KOPT-K1 (cell line): Measurements from ENCODE around the gene ALDH1A3.

Experiments used
- H3K27ac ChIP-seq: fragments of 200-600 bp; sonication (generic); 2 replicates; pipeline ENCODE4 v1.5.1; 2016; ENCODE audit warnings: antibody characterized with exemption, mild to moderate bottlenecking, low read depth, low read length; ENCODE audit not compliant: poor library complexity, severe bottlenecking
- H3K36me3 ChIP-seq: fragments of 200-600 bp; sonication (generic); 2 replicates; pipeline ENCODE4 v1.5.1; 2017; ENCODE audit warnings: antibody characterized with exemption, mild to moderate bottlenecking, low read length, moderate library complexity; ENCODE audit not compliant: insufficient read depth
- H3K9me3 ChIP-seq: fragments of 200-600 bp; sonication (generic); 2 replicates; pipeline ENCODE4 v1.5.1; 2017; ENCODE audit warnings: antibody characterized with exemption, low read length, mild to moderate bottlenecking; ENCODE audit not compliant: insufficient read depth, poor library complexity, severe bottlenecking

ALDH1A3 gene

DNA sequence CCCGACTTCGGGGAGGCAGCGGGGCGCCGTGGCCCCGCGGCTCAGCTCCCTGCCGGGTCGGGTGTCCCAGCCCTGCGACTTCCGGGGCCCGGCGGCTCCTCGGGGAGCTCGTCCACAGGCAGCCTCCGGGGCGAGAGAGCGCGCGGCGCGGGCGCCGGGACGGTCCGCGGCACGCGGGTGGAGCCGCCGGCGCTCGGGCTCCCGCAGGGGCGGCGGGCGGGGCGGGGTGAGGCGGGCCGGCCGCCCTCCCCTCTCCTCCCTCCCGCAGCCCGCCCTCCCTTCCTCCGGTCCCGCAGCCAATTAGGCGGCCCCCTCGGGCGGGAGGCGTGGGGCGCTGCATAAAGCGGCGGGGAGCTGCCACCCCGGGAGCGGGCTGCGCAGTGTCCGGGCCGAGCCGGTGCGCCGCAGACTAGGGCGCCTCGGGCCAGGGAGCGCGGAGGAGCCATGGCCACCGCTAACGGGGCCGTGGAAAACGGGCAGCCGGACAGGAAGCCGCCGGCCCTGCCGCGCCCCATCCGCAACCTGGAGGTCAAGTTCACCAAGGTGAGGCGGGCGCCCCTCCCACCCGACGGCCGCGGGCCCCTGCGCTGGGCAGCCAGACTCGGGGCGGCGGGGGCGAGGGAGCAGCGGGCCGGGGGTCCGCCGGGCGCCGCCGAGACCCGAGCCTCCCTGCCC lies at the start of gene ALDH1A3:
Gene ALDH1A3, plus strand, starts transcription at position 368 of the 675 bp plus-strand sequence. Its CDS starts 77 bp downstream, at position 445.
- no peak within 1 kb of the TSS for H3K27ac ChIP-seq
- no peaks in the 10 kb centered on the region for H3K9me3 ChIP-seq
- no peaks in the 10 kb centered on the region for H3K36me3 ChIP-seq

DNA sequence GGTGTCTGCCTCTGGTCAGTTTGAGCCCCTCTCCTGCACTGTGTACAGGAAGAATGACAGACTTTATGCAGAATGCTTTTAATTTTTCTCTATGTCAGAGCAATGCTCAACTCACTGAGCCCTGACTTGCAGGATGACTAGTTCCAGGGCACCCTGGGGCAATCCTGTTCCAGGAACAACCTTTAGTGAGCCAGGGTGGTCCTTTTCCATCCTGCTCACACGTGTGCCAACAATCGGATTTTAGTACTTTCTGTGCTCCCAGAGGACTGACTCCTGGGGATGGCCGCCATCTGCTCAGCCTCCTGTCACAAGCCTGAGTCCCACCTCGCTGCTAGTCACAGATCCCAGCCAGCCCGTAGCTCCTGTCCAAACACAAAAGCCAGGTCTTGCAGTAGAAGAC lies 48.2 kb upstream of the ALDH1A3 start:
- no peaks in the 10 kb centered on the region for H3K36me3 ChIP-seq
- H3K27ac ChIP-seq = no peak overlapping the region
- no peaks in the 10 kb centered on the region for H3K9me3 ChIP-seq

DNA sequence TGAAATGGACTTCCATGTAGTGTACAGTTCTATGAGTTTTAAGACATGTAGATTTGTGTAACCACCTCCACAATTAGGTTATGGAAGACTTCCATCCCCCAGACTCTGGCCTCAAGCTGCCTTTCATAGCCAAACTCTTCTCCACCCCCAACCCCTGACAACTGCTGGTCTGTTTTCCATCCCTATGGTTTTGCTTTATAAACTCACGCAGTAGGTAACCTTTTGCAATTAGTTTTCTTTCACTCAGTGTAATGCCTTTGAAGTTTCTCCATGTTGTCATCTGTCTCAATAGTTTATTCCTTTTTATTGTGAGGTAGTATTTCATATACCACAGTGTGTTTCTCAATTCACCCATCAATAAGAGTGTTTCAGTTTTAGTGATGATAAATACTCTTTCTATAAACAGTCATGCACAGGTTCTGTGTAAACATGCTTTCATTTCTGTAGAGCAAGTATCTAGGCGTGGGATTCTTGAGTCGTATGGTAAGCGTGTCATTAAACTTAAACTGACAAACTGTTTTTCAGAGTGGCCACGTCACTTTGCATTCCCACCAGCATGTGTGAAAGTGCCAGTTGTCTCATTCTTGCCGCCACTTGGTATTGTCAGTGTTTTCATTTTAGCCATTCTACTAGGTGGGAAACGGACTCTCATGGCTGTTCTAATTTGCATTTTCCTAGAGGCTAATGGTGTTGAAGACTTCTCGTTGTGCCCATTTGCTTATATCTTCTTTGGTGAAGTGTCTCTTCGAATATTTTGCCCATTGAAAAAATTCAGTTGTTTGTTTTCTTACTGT lies 47.3 kb upstream of the ALDH1A3 start:
- no peaks in the 10 kb centered on the region for H3K36me3 ChIP-seq
- H3K27ac ChIP-seq = no peak overlapping the region
- no peaks in the 10 kb centered on the region for H3K9me3 ChIP-seq

DNA sequence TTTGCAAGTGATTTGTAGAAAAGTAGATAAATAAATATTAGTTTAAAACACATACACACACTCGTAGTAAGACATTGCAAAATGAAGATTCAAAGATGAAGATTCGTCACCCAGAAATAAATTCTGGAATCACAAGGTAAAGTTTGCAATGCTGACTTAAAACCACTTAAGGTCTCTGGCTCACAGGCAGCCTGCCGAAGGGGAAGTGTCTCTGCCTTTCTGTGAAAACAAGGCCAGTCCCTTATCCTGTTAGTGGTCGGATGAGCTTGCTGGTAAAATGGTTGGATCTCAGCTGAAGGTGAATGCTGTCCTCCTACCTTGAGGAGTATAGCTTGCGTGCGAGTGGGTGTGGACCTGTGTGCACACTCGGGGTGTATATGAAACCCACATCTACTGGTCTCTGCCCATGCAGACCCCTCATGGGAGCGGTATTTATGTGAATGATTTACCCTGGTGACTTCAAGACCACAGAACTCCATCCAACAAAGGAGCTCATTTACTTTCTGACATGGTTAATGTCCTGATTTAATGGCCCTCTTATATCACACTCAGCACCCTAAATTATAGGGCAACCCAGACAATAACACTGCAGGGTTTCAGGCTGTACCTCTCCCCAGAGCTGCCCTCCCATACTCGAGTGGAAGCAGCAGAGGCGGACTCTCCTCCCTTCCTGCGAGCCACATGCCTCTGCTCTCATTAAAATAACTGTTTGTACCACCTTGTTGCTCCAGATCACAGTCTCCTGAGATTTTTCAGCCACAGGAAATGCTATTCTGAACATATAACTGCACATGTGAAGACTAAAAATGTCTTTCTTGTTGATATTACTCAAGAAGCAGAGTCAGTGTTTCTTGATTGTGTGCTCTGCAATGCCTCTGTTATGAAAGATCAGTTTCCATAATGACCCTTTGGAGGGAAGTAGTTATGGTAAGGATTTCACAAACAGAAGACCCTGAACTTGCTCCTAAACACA lies 45.9 kb upstream of the ALDH1A3 start:
- Histone ChIP-seq H3K27ac (no peak overlapping the region), H3K9me3 (no peaks in the 10 kb centered on the region), H3K36me3 (no peaks in the 10 kb centered on the region)

DNA sequence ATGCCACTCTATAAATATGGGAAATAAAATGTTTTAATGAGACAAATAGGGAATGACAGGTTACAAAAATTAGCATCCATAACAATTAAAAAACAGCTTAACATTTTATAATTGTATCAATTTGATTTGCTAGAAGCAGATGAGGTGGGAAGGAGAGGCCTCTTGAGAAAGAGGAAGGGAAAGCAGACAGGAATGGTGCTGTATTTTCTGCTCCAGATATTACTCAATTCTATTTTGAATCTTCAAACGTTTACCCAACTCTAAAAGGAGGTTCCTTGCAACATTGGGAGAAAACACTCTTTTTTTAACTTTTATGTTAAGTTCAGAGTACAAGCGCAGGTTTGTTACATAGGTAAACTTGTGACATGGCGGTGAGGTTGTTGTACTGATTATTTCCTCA lies 44.9 kb upstream of the ALDH1A3 start:
- no peaks in the 10 kb centered on the region for H3K36me3 ChIP-seq
- no peak overlapping the region for H3K27ac ChIP-seq
- H3K9me3 ChIP-seq = no peaks in the 10 kb centered on the region

DNA sequence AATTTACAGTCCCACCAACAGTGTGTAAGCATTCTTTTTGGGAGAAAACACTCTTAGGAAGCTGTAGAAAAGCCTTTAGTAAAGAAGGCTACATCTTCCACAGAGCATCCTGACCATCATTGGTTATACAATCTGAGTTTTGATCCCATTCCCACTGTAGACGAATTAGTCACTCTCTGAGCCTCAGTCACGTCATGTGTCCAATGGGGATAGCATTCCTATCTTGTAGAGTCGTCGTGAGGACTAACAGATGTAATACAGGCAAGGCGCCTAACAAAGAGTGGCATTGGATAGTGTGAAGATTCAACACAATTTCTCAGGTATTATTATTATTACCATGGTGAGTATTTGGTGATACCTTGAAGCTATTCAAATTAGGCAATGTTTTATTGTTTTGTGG lies 44.0 kb upstream of the ALDH1A3 start:
- no peak overlapping the region for H3K27ac ChIP-seq
- H3K36me3 ChIP-seq = no peaks in the 10 kb centered on the region
- no peaks in the 10 kb centered on the region for H3K9me3 ChIP-seq

DNA sequence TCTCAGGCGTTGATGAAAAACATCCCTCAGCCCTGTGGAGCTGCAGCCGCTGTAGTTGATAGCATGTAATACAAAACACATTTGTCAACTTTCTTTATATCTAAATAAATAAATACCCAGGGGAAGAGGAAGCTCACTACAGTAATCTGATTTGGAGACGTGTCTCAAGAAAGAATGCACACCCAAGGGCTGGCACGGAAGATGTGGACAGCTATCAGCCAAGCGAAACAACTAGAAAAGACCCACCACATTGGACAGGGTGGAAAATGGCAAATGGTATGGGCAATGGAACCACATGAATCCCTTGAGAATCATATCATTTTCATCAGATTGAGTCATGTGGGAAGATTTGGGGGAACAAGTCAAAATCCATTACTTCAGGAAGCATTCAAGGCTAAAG lies 43.1 kb upstream of the ALDH1A3 start:
- Histone ChIP-seq H3K9me3 (no peaks in the 10 kb centered on the region), H3K36me3 (no peaks in the 10 kb centered on the region), H3K27ac (no peak overlapping the region)

DNA sequence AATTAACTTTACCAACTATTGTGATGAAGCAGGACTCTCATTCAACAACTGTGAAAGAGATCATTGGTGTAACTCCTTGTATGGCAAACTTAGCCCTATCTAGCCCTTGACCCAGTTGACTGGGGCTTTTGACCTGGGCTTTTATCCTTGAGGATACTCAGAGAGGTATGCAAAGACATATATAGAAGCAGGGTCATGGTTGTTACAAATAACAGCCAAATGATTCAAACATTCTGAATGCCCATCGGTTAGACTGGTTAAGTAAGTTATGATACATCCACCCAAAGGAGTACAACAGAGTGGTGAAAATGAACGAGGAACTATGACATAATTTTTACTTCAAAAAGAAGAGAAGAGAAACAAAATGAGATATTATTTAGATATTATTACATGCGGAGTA lies 38.2 kb upstream of the ALDH1A3 start:
- Histone ChIP-seq H3K9me3 (no peaks in the 10 kb centered on the region), H3K36me3 (no peaks in the 10 kb centered on the region), H3K27ac (no peak overlapping the region)

DNA sequence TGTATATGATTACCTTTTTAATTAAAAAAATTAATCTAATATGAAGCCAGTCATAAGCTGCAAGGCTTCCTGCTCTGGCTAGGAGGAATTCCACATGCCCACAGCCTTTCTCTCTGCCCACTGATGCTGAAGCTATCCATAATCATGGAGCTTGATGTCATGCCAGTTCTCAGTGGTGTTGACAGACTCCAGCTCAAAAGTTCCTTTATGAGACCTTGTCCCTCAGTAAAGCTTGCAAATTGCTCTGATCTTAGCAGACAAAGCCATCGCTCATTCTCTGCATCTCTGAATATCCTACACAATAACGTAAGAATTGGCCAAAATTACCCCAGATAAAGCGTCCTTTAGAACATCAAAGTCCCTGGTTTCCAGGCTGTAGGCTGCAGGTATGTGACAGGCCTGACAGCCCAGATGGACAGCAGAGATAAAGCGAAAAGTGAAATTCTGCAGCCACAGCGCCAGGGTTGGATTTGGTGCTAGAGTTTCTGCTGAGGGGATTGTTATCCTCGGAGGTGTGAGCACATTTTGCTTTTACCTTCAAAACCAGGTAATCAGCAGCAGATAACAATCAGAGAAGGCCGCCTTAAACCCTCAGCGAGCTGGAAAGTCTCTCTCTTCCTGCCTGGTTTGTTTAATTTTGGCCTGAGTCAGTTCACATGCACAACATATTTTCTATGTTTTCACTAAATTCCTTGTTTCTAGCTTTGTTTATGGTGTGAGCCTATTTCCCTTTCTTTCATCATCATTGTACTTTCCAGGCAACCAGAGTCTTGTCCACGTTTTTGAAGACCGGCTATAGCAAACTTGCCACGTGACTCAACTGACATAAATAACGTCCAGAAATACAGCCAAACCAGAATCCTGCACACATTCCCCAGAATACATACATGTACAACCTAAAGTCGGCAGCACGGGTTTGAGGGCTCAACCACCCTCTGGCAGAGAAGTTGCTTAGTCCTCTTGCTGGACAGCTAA lies 36.6 kb upstream of the ALDH1A3 start:
- Histone ChIP-seq H3K9me3 (no peaks in the 10 kb centered on the region), H3K36me3 (no peaks in the 10 kb centered on the region), H3K27ac (no peak overlapping the region)

DNA sequence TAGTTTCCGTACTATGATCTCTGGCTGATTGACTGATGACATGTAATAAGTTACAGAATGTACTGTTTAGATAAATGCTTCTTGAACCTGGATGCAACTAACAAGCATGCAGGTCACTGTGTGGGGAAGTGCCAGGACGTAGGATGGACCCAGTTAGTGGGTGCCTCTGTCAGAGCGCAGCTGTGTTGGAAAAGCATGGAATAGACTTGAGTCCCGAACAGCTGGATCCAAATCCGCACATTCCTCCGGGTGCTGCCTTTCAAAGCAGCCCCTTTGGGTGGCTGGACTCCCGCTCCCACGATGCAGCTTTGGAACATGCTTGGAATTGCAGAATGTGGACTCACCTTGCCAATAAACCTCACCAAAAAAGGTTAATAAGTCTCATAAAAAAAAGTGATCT lies 35.5 kb upstream of the ALDH1A3 start:
- Histone ChIP-seq H3K9me3 (no peaks in the 10 kb centered on the region), H3K27ac (no peak overlapping the region), H3K36me3 (no peaks in the 10 kb centered on the region)

DNA sequence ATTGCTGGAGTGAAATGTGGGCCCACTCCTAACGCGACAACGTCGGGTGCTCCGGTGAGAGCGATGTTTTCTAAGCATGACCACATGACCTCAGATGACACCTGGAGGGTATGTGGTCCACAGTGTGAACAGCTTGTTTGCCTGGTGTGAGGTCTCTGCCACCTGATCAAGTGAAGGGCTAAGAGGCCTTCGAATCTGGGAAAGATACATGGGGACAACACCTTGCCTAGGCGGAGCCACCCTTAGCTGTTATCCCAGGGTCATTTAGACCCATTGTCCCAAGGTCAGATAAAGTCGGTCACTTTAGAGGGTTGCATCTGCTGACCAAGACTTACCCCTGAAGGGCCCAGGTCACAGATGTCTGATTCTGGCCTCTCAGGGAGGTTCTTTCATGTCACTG lies 34.9 kb upstream of the ALDH1A3 start:
- H3K27ac ChIP-seq = no peak overlapping the region
- H3K36me3 ChIP-seq = no peaks in the 10 kb centered on the region
- H3K9me3 ChIP-seq = no peaks in the 10 kb centered on the region

DNA sequence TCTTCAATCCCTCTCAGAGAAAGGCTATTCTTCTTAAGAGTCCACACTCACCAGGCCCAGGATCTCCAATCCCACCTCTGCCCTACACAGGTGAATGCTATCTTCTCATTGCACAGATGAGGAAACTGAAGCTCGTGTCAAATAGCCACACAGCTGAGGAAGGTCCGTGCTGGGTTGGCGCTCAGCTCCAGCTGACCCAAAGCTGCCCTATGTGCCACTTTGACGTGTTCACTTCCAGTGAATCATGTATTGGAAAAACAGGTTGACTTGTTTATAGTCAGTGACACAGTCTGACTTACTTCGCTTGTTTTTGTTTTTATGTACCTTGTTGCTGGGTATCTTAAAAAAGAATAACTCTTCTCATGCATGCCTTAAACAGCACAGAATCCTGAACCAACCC lies 32.4 kb upstream of the ALDH1A3 start:
- Histone ChIP-seq H3K36me3 (no peaks in the 10 kb centered on the region), H3K9me3 (no peaks in the 10 kb centered on the region)

DNA sequence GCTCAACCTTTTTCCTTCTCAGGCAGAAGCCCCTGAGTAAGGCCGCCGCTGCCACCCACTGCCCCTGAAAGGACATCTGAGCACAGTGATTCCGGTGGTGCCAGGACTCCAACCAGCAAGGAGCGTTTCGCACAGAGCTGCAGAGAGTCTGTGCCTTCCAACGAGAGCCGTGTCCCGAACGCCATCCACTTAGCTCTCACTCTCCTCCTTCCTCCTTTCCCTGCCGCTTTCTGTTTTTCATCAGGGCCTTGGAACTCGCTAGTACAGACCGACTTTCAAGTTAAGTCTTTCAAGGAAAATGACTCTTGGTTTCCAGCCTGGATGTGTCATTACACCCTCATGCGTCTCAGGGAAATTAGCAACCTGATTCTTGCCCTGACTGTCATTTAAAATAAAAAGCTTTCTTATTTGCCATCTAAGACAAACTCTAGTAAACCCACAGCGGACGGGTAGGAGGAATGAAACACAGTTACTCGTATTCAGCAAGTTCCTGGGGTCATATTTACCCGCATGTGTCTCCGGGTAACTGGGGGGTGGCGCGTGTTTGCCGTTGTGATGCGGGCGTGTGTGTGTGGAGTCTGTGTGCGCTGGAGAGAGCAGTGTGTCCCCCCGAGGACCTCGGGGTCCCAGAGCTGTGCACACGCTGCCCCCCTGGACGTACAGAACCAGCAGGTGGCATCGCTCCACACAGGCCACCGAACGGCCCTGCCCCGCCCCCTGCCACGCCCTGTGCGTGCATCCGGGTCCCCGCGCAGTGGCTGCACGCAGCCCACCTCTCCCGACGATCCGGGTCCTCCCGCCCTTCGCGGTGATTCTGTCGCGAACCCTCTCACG lies 30.4 kb upstream of the ALDH1A3 start:
- Histone ChIP-seq H3K36me3 (no peaks in the 10 kb centered on the region), H3K27ac (no peak overlapping the region), H3K9me3 (no peaks in the 10 kb centered on the region)

More for the DNA sequence above, 32.4 kb upstream of the ALDH1A3 start:
- no peak overlapping the region for H3K27ac ChIP-seq
